ENCODE measurements around the gene SYNE2. TPM values are rescaled to one million over a fixed set of nuclear protein-coding genes. Genes with fewer than 3 reads are reported as not detected.

Gene SYNE2
- total RNA-seq, 1 experiment from 2014 or later, result 16.0 TPM

GRCh38 chr14:64137657-64138290, 285.0 kb downstream of the SYNE2 start:
- TF ChIP-seq CTCF (conservative IDR thresholded peaks at IDR 0.05; ENCODE audit: low read depth, low read length) (peak; percentile 78), EZH2phosphoT487 (IDR thresholded peaks at IDR 0.05; ENCODE audit: borderline replicate concordance, low read length) (no peak), EZH2 (IDR thresholded peaks at IDR 0.05; ENCODE audit: low read length, unreplicated experiment) (no peak)
- Histone ChIP-seq H3K36me3 (ENCODE audit: low read depth, low read length) (no peaks in the 10 kb centered on the region; the same call in 1 of the 2 replicates), H3K79me2 (ENCODE audit: low read length) (no peaks in the 10 kb centered on the region), H3K27ac (ENCODE audit: low read length) (no peak overlapping the region), H3K4me3 (ENCODE audit: low read length) (no peak overlapping the region), H3K4me1 (ENCODE audit: insufficient read depth, low read length) (no peaks in the 10 kb centered on the region), H4K20me1 (ENCODE audit: low read length) (no peaks in the 10 kb centered on the region), H3K27me3 (ENCODE audit: low read length) (no peaks in the 10 kb centered on the region), H3K9me3 (ENCODE audit: low read length) (no peaks in the 10 kb centered on the region), H3K9me2 (replicated peaks; ENCODE audit: low read length) (no peaks in the 10 kb centered on the region), H3K4me2 (ENCODE audit: low read length) (no peak overlapping the region), H2AFZ (ENCODE audit: low read length) (no peak overlapping the region), H3K9ac (ENCODE audit: low read length) (no peak overlapping the region), H3F3A (ENCODE audit: low read length, unreplicated experiment) (no peaks in the 10 kb centered on the region)
- BruUV-seq (replicated peaks), result no TSS peak
- ChIA-PET POLR2A (ENCODE audit: unreplicated experiment) (interaction anchor here (0.6 to 0.7 kb wide), 2 partner anchors 10 to 28 kb away, joined by 8 to 9 read pairs; no protein-coding TSS in a partner anchor), CTCF (interaction anchor here (0.6 to 2.1 kb wide), 17 partner anchors 8 to 310 kb away, joined by 3 to 44 read pairs (median 5); partner anchors contain the start of gene ESR2)
- intact Hi-C loops (cut with micrococcal nuclease), result loop anchor here (1.0 to 10.0 kb wide), 5 partner anchors 60 to 343 kb away; partner anchors contain the start of gene ESR2
- ATAC-seq (peak; percentile 92), DNase-seq (peak; percentile 64)

GRCh38 chr14:64147126-64147790, 294.5 kb downstream of the SYNE2 start:
- no peak overlapping the region for H3K4me3 ChIP-seq (ENCODE audit: low read length)
- ChIA-PET CTCF (no interaction called here), POLR2A (ENCODE audit: unreplicated experiment) (interaction anchor here (0.5 kb wide), 1 partner anchor 106 kb away, joined by 3 read pairs; no protein-coding TSS in a partner anchor)
- DNase-seq (no peak), ATAC-seq (no peak)
- H3K9ac ChIP-seq (ENCODE audit: low read length), result no peak overlapping the region
- H3F3A ChIP-seq (ENCODE audit: low read length, unreplicated experiment), result no peaks in the 10 kb centered on the region
- no peaks in the 10 kb centered on the region for H3K79me2 ChIP-seq (ENCODE audit: low read length)
- H3K4me1 ChIP-seq (ENCODE audit: insufficient read depth, low read length), result no peaks in the 10 kb centered on the region
- no peaks in the 10 kb centered on the region for H3K36me3 ChIP-seq (ENCODE audit: low read depth, low read length)
- H3K9me2 ChIP-seq (replicated peaks; ENCODE audit: low read length), result no peaks in the 10 kb centered on the region
- H3K27ac ChIP-seq (ENCODE audit: low read length), result no peak overlapping the region
- no peaks in the 10 kb centered on the region for H4K20me1 ChIP-seq (ENCODE audit: low read length)
- no TSS peak for BruUV-seq (replicated peaks)
- TF ChIP-seq CTCF (conservative IDR thresholded peaks at IDR 0.05; ENCODE audit: low read depth, low read length) (no peak), EZH2phosphoT487 (IDR thresholded peaks at IDR 0.05; ENCODE audit: borderline replicate concordance, low read length) (no peak), EZH2 (IDR thresholded peaks at IDR 0.05; ENCODE audit: low read length, unreplicated experiment) (no peak)
- no peak overlapping the region for H3K4me2 ChIP-seq (ENCODE audit: low read length)
- no peak overlapping the region for H2AFZ ChIP-seq (ENCODE audit: low read length)
- H3K9me3 ChIP-seq (ENCODE audit: low read length), result no peaks in the 10 kb centered on the region
- intact Hi-C loops (cut with micrococcal nuclease), result no loop called here
- no peaks in the 10 kb centered on the region for H3K27me3 ChIP-seq (ENCODE audit: low read length)

Measured in PC-3 (cell line).